Coronary artery (tissue), 2 donors: ENCODE data around the gene KIAA0825.
"Not testable (repeated sequence)": the region's sequence is repeated elsewhere in the genome, so short reads cannot be mapped to it uniquely, and the experiment has no call there.

ENCODE experiments used
- DNase-seq: peaks from one replicate; pipeline ENCODE4 v3.0.0-alpha.2; 2017; ENCODE audit warnings: low spot score
- H3K27ac ChIP-seq, 2 donors: fragments of 200-600 bp; sonication (generic); one replicate each; pipeline ENCODE4 v1.5.1; 2016 to 2019
- H3K4me3 ChIP-seq: fragments of 200-600 bp; sonication (generic); 2 replicates; pipeline ENCODE4 v1.5.1; 2016; ENCODE audit warnings: mild to moderate bottlenecking, moderate library complexity
- CTCF ChIP-seq: fragments of 200-600 bp; sonication (generic); IDR thresholded peaks from one replicate; pipeline ENCODE4 v1.5.1; 2019; ENCODE audit warnings: antibody characterized with exemption

The KIAA0825 gene

GRCh38 chr5:94577466-94578245, 40.7 kb downstream of the KIAA0825 start:
- no peak for DNase-seq
- H3K27ac ChIP-seq: no peak overlapping the region

GRCh38 chr5:94575196-94575595, 43.2 kb downstream of the KIAA0825 start:
- no peak for DNase-seq
- no peak overlapping the region for H3K4me3 ChIP-seq
- no peak overlapping the region for H3K27ac ChIP-seq
- no peak for TF ChIP-seq CTCF

More at GRCh38 chr5:94577466-94578245, 40.7 kb downstream of the KIAA0825 start:
- no peak for TF ChIP-seq CTCF
- no peak overlapping the region for H3K4me3 ChIP-seq

- H3K27ac ChIP-seq, H3K4me3 ChIP-seq, DNase-seq: not testable (repeated sequence)
Measured at GRCh38 chr5:94573349-94573748, 45.1 kb downstream of the KIAA0825 start.

GRCh38 chr5:94571415-94571814, 47.0 kb downstream of the KIAA0825 start:
- no peak for TF ChIP-seq CTCF
- no peak overlapping the region for H3K27ac ChIP-seq
- H3K4me3 ChIP-seq: no peak overlapping the region
- no peak for DNase-seq

GRCh38 chr5:94564812-94565211, 53.6 kb downstream of the KIAA0825 start:
- TF ChIP-seq CTCF: no peak
- no peak overlapping the region for H3K27ac ChIP-seq
- DNase-seq: no peak
- no peak overlapping the region for H3K4me3 ChIP-seq

GRCh38 chr5:94562327-94562971, 56.0 kb downstream of the KIAA0825 start:
- no peak for TF ChIP-seq CTCF
- Histone ChIP-seq H3K27ac (no peak overlapping the region), H3K4me3 (no peak overlapping the region)
- DNase-seq: no peak

- no peak for TF ChIP-seq CTCF
- Histone ChIP-seq H3K4me3 (no peak overlapping the region), H3K27ac (no peak overlapping the region)
- DNase-seq: no peak
Measured at GRCh38 chr5:94558028-94558427, 60.4 kb downstream of the KIAA0825 start.
